ENCODE measurements around the gene ATXN1.

The ATXN1 gene

GRCh38 chr6:16358531-16359138 is 402.6 kb downstream of the ATXN1 start:
- no peak for DNase-seq (ENCODE audit: low spot score)

- DNase-seq (ENCODE audit: low spot score) = no peak
Observed at GRCh38 chr6:16355699-16356446, 405.4 kb downstream of the ATXN1 start.

GRCh38 chr6:16355238-16355637 is 406.0 kb downstream of the ATXN1 start:
- DNase-seq (ENCODE audit: low spot score) = no peak

GRCh38 chr6:16354692-16355091 is 406.6 kb downstream of the ATXN1 start:
- no peak for DNase-seq (ENCODE audit: low spot score)

GRCh38 chr6:16352821-16353438 is 408.3 kb downstream of the ATXN1 start:
- no peak for DNase-seq (ENCODE audit: low spot score)

- DNase-seq (ENCODE audit: low spot score) = peak; percentile 70
Observed at GRCh38 chr6:16352258-16352635, 409.0 kb downstream of the ATXN1 start.

GRCh38 chr6:16349544-16349943 is 411.7 kb downstream of the ATXN1 start:
- no peak for DNase-seq (ENCODE audit: low spot score)

GRCh38 chr6:16346831-16347230 is 414.4 kb downstream of the ATXN1 start:
- no peak for DNase-seq (ENCODE audit: low spot score)

- peak; percentile 70 for DNase-seq (ENCODE audit: low spot score)
Observed at GRCh38 chr6:16345449-16346330, 415.6 kb downstream of the ATXN1 start.

- DNase-seq (ENCODE audit: low spot score) = peak; percentile 73
Observed at GRCh38 chr6:16344756-16345155, 416.5 kb downstream of the ATXN1 start.

GRCh38 chr6:16343593-16343992 is 417.7 kb downstream of the ATXN1 start:
- DNase-seq (ENCODE audit: low spot score) = no peak

GRCh38 chr6:16339265-16339587 is 422.0 kb downstream of the ATXN1 start:
- DNase-seq (ENCODE audit: low spot score) = no peak

- DNase-seq (ENCODE audit: low spot score) = peak; percentile 94
Observed at GRCh38 chr6:16338577-16339264, 422.5 kb downstream of the ATXN1 start.

- DNase-seq (ENCODE audit: low spot score) = peak; percentile 80
Observed at GRCh38 chr6:16337295-16337975, 423.8 kb downstream of the ATXN1 start.

- no peak for DNase-seq (ENCODE audit: low spot score)
Observed at GRCh38 chr6:16336911-16337294, 424.4 kb downstream of the ATXN1 start.

GRCh38 chr6:16336056-16336818 is 425.0 kb downstream of the ATXN1 start:
- DNase-seq (ENCODE audit: low spot score) = no peak

GRCh38 chr6:16335176-16335575 is 426.1 kb downstream of the ATXN1 start:
- DNase-seq (ENCODE audit: low spot score) = no peak

- peak; percentile 78 for DNase-seq (ENCODE audit: low spot score)
Observed at GRCh38 chr6:16334671-16335070, 426.6 kb downstream of the ATXN1 start.

GRCh38 chr6:16333580-16333979 is 427.7 kb downstream of the ATXN1 start:
- no peak for DNase-seq (ENCODE audit: low spot score)

- peak; percentile 67 for DNase-seq (ENCODE audit: low spot score)
Observed at GRCh38 chr6:16332175-16332542, 429.1 kb downstream of the ATXN1 start.

Measured in hepatic stellate cell (primary cell).